Naive B cell (primary cell): Measurements from ENCODE around the gene HHAT. TPM values are rescaled to one million over a fixed set of nuclear protein-coding genes. Genes with fewer than 3 reads are reported as not detected.

Source experiments
- ATAC-seq, 2 donors: fragments of 150-1000 bp; cut with Tn5 transposase; 2 replicates each; pipeline ENCODE4 v1.10.0; 2021; ENCODE audit warnings: low read depth in 2 of 2, mild to moderate bottlenecking in 2 of 2, moderate library complexity in 2 of 2
- DNase-seq: peaks from one replicate; pipeline ENCODE4 v3.0.0; 2022
- H3K27ac Mint-ChIP-seq, 6 donors: one replicate each; pipeline ENCODE4 v1.8.0; 2020 to 2022; ENCODE audit warnings: mild to moderate bottlenecking in 6 of 6, mixed read lengths in 6 of 6, moderate library complexity in 5 of 6, inconsistent platforms in 2 of 6
- H3K27me3 Mint-ChIP-seq, 3 donors: one replicate each; pipeline ENCODE4 v1.8.0; 2021 to 2022; ENCODE audit warnings: mixed read lengths in 3 of 3, mild to moderate bottlenecking in 1 of 3
- H3K36me3 Mint-ChIP-seq, 2 donors: one replicate each; pipeline ENCODE4 v1.8.0; 2020 to 2022; ENCODE audit warnings: mixed read lengths in 2 of 2, inconsistent platforms in 1 of 2, mild to moderate bottlenecking in 1 of 2
- H3K4me1 Mint-ChIP-seq, 3 donors: one replicate each; pipeline ENCODE4 v1.8.0; 2020 to 2022; ENCODE audit warnings: mixed read lengths in 3 of 3, inconsistent platforms in 1 of 3, mild to moderate bottlenecking in 1 of 3, moderate library complexity in 1 of 3
- H3K4me3 Mint-ChIP-seq, 8 donors: one replicate each; pipeline ENCODE4 v1.8.0; 2020 to 2022; ENCODE audit warnings: mild to moderate bottlenecking in 8 of 8, mixed read lengths in 8 of 8, moderate library complexity in 8 of 8, inconsistent platforms in 2 of 8
- H3K9me3 Mint-ChIP-seq, 7 donors: one replicate each; pipeline ENCODE4 v1.8.0; 2020 to 2022; ENCODE audit warnings: mixed read lengths in 7 of 7, mild to moderate bottlenecking in 5 of 7, inconsistent platforms in 2 of 7, moderate library complexity in 1 of 7
- polyA plus RNA-seq, 6 donors: library from polyadenylated mRNA; unstranded; fragments of 300-500 nt; fragmentation: Illumina TruSeq; gene quantifications; one replicate each; pipeline ENCODE4 v1.2.3, GENCODE V29; 2021; ENCODE audit warnings: low read depth in 6 of 6

HHAT gene
- polyA plus RNA-seq, 6 donors from 2014 or later = 0.69 to 2.8 (median 1.6) TPM; not detected in 1

GRCh38 chr1:210299501-210299900 is 29.2 kb upstream of the HHAT start:
- H3K4me3 Mint-ChIP-seq = no peak overlapping the region
- ATAC-seq (no peak), DNase-seq (no peak)
- H3K36me3 Mint-ChIP-seq = no peaks in the 10 kb centered on the region
- H3K27me3 Mint-ChIP-seq = peaks cover 13 to 61% (median 59%) of the 10 kb centered on the region in 3 donors
- H3K27ac Mint-ChIP-seq = no peak overlapping the region
- H3K4me1 Mint-ChIP-seq = no peaks in the 10 kb centered on the region
- no peaks in the 10 kb centered on the region for H3K9me3 Mint-ChIP-seq

- no peaks in the 10 kb centered on the region for H3K9me3 Mint-ChIP-seq
- no peaks in the 10 kb centered on the region for H3K36me3 Mint-ChIP-seq
- peaks cover 7 to 54% (median 49%) of the 10 kb centered on the region in 3 donors for H3K27me3 Mint-ChIP-seq
- peak overlapping the region in 1 of 8 donors; percentile 9 for H3K4me3 Mint-ChIP-seq
- ATAC-seq (no peak), DNase-seq (no peak)
- H3K27ac Mint-ChIP-seq = no peak overlapping the region
- no peaks in the 10 kb centered on the region for H3K4me1 Mint-ChIP-seq
Measured at GRCh38 chr1:210300923-210301614, 27.6 kb upstream of the HHAT start.

GRCh38 chr1:210301615-210302000 is 27.1 kb upstream of the HHAT start:
- no peak for ATAC-seq
- H3K9me3 Mint-ChIP-seq = no peaks in the 10 kb centered on the region
- H3K4me3 Mint-ChIP-seq = peak overlapping the region in 1 of 8 donors; percentile 9

GRCh38 chr1:210302501-210302900 is 26.2 kb upstream of the HHAT start:
- Mint-ChIP-seq H3K27me3 (peaks cover 7 to 52% (median 46%) of the 10 kb centered on the region in 3 donors), H3K27ac (no peak overlapping the region), H3K4me1 (no peaks in the 10 kb centered on the region), H3K4me3 (no peak overlapping the region), H3K9me3 (no peaks in the 10 kb centered on the region), H3K36me3 (no peaks in the 10 kb centered on the region)
- DNase-seq (no peak), ATAC-seq (no peak)

More at GRCh38 chr1:210301615-210302000, 27.1 kb upstream of the HHAT start:
- H3K4me1 Mint-ChIP-seq = no peaks in the 10 kb centered on the region
- no peaks in the 10 kb centered on the region for H3K36me3 Mint-ChIP-seq
- DNase-seq = no peak
- H3K27ac Mint-ChIP-seq = no peak overlapping the region
- H3K27me3 Mint-ChIP-seq = peaks cover 7 to 52% (median 47%) of the 10 kb centered on the region in 3 donors

GRCh38 chr1:210303391-210303790 is 25.3 kb upstream of the HHAT start:
- no peaks in the 10 kb centered on the region for H3K4me1 Mint-ChIP-seq
- DNase-seq (no peak), ATAC-seq (no peak)
- no peak overlapping the region for H3K4me3 Mint-ChIP-seq
- H3K9me3 Mint-ChIP-seq = no peaks in the 10 kb centered on the region
- no peaks in the 10 kb centered on the region for H3K36me3 Mint-ChIP-seq
- H3K27me3 Mint-ChIP-seq = peaks cover 7 to 48% (median 48%) of the 10 kb centered on the region in 3 donors
- H3K27ac Mint-ChIP-seq = no peak overlapping the region

- peaks cover 6 to 9% (median 7%) of the 10 kb centered on the region in 3 donors for H3K4me1 Mint-ChIP-seq
- H3K4me3 Mint-ChIP-seq = peak overlapping the region; percentile 72 to 95 (median 88)
- peak overlapping the region in 5 of 6 donors; percentile 38 to 98 (median 90) for H3K27ac Mint-ChIP-seq
- ATAC-seq = no peak
- H3K36me3 Mint-ChIP-seq = no peaks in the 10 kb centered on the region
- peaks cover 18 to 39% (median 35%) of the 10 kb centered on the region in 3 donors for H3K27me3 Mint-ChIP-seq
- no peaks in the 10 kb centered on the region for H3K9me3 Mint-ChIP-seq
- no peak for DNase-seq
Measured at GRCh38 chr1:210310562-210311153, 18.0 kb upstream of the HHAT start.

- Mint-ChIP-seq H3K4me3 (peak overlapping the region; percentile 1 to 95 (median 82)), H3K36me3 (no peaks in the 10 kb centered on the region), H3K27ac (peak overlapping the region in 2 of 6 donors; percentile 81 to 98), H3K9me3 (no peaks in the 10 kb centered on the region), H3K4me1 (peaks cover 6 to 9% (median 7%) of the 10 kb centered on the region in 3 donors), H3K27me3 (peaks cover 18 to 38% (median 33%) of the 10 kb centered on the region in 3 donors)
- DNase-seq (no peak), ATAC-seq (no peak)
Measured at GRCh38 chr1:210311726-210312493, 16.8 kb upstream of the HHAT start.

GRCh38 chr1:210313046-210313595 is 15.6 kb upstream of the HHAT start:
- DNase-seq (no peak), ATAC-seq (no peak)
- Mint-ChIP-seq H3K4me1 (peaks cover 6 to 9% (median 7%) of the 10 kb centered on the region in 3 donors), H3K4me3 (peak overlapping the region in 4 of 8 donors; percentile 8 to 44 (median 28)), H3K27me3 (peaks cover 18 to 31% (median 24%) of the 10 kb centered on the region in 3 donors), H3K9me3 (no peaks in the 10 kb centered on the region), H3K36me3 (no peaks in the 10 kb centered on the region), H3K27ac (peak overlapping the region in 1 of 6 donors; percentile 19)

GRCh38 chr1:210313921-210314320 is 14.8 kb upstream of the HHAT start:
- Mint-ChIP-seq H3K9me3 (no peaks in the 10 kb centered on the region), H3K27ac (no peak overlapping the region), H3K4me3 (no peak overlapping the region), H3K27me3 (peaks cover 15 to 31% (median 25%) of the 10 kb centered on the region in 3 donors), H3K36me3 (no peaks in the 10 kb centered on the region), H3K4me1 (peaks cover 6 to 9% (median 7%) of the 10 kb centered on the region in 3 donors)
- DNase-seq = no peak
- no peak for ATAC-seq

GRCh38 chr1:210315529-210315928 is 13.2 kb upstream of the HHAT start:
- no peak overlapping the region for H3K4me3 Mint-ChIP-seq
- H3K27ac Mint-ChIP-seq = no peak overlapping the region
- H3K9me3 Mint-ChIP-seq = no peaks in the 10 kb centered on the region
- peaks cover 5 to 22% (median 9%) of the 10 kb centered on the region in 3 donors for H3K27me3 Mint-ChIP-seq
- H3K36me3 Mint-ChIP-seq = no peaks in the 10 kb centered on the region
- no peak for DNase-seq
- no peak for ATAC-seq
- peaks cover 6 to 9% (median 7%) of the 10 kb centered on the region in 3 donors for H3K4me1 Mint-ChIP-seq

DNA sequence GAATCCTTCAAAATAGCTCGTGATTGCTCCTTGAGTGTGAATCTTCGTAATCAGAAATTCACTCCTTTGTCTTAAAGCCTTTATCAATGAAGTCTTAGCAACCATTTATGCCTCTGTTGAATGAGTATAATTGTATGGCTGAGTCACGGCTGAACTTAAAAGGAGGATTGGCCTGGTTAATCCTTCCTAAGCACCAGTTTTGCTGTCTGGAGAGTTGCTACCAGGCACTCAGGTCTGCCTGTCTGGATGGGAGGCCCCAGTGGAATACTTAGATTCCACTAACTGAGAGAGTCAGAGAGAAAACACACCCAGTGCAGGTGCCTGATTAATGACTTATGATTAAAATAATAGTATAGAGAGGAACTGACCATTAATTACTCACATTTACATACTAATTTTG is 7.6 kb upstream of the HHAT start:
- H3K27ac Mint-ChIP-seq = no peak overlapping the region
- DNase-seq (no peak), ATAC-seq (no peak)
- H3K9me3 Mint-ChIP-seq = peaks cover 0 to 6% (median 2%) of the 10 kb centered on the region in 7 donors
- H3K4me1 Mint-ChIP-seq = no peaks in the 10 kb centered on the region
- no peak overlapping the region for H3K4me3 Mint-ChIP-seq
- no peaks in the 10 kb centered on the region for H3K36me3 Mint-ChIP-seq
- peaks cover 6 to 28% (median 9%) of the 10 kb centered on the region in 3 donors for H3K27me3 Mint-ChIP-seq

DNA sequence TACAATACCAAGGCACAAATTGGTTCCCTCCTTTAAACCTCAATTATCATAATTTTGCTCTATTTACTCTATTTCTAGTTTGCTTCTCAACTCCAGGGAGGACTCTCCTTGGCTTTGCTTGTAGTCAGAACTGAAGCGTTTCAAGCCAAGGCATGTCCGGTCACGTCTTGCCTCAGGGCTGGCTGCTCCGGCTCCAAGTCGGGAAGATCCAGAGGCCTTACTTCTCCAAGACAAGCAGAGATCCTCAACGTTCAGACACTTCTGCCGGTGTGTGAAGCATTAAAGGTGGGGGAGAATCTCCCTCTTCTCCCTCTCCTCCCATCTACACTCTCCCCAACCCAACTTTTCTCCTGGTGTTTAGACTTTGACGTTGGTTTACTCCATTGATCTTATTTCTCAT is 7.2 kb upstream of the HHAT start:
- H3K36me3 Mint-ChIP-seq = no peaks in the 10 kb centered on the region
- no peaks in the 10 kb centered on the region for H3K4me1 Mint-ChIP-seq
- no peak for DNase-seq
- no peak for ATAC-seq
- no peak overlapping the region for H3K4me3 Mint-ChIP-seq
- H3K27me3 Mint-ChIP-seq = peaks cover 6 to 28% (median 9%) of the 10 kb centered on the region in 3 donors
- peaks cover 0 to 6% (median 2%) of the 10 kb centered on the region in 7 donors for H3K9me3 Mint-ChIP-seq
- H3K27ac Mint-ChIP-seq = peak overlapping the region in 1 of 6 donors; percentile 67

GRCh38 chr1:210323957-210324356 is 4.7 kb upstream of the HHAT start:
- DNase-seq = no peak
- Mint-ChIP-seq H3K36me3 (no peaks in the 10 kb centered on the region), H3K27me3 (peaks cover under 1 to 15% (median 6%) of the 10 kb centered on the region in 3 donors), H3K27ac (peak overlapping the region in 1 of 6 donors; percentile 67), H3K4me3 (no peak overlapping the region), H3K4me1 (peaks cover 5 to 9% (median 7%) of the 10 kb centered on the region in 3 donors), H3K9me3 (peaks cover 0 to 6% (median 2%) of the 10 kb centered on the region in 7 donors)
- no peak for ATAC-seq
